ACHN (cell line): Measurements from ENCODE around the gene FADS3.
A peak's percentile ranks its signal among the peaks of the same experiment; 100 is the strongest.
"Not testable (repeated sequence)": the region's sequence is repeated elsewhere in the genome, so short reads cannot be mapped to it uniquely, and the experiment has no call there.

Source experiments
- DNase-seq: peaks from one replicate; pipeline ENCODE4 v3.0.0-alpha.2; 2015
- in situ Hi-C: cut with HindIII; loops from 2 replicates; pipeline ENCODE4 v1.10.0; 2017; ENCODE audit warnings: low sequenced_read_pairs, low pct_ligation_motif_present, low pct_unique_long_range_greater_than_20kb

FADS3 gene

GRCh38 chr11:61885784-61886580, 5.4 kb downstream of the FADS3 start:
- in situ Hi-C loops, result no loop called here
- no peak for DNase-seq

- DNase-seq, result no peak
- in situ Hi-C loops, result no loop called here
Measured at GRCh38 chr11:61885166-61885778, 6.1 kb downstream of the FADS3 start.

GRCh38 chr11:61883947-61884346, 7.4 kb downstream of the FADS3 start:
- DNase-seq, result no peak
- in situ Hi-C loops, result no loop called here

- in situ Hi-C loops, result no loop called here
- no peak for DNase-seq
Measured at GRCh38 chr11:61883327-61883726, 8.0 kb downstream of the FADS3 start.

GRCh38 chr11:61882879-61883278, 8.5 kb downstream of the FADS3 start:
- in situ Hi-C loops, result no loop called here
- no peak for DNase-seq

- in situ Hi-C loops, DNase-seq: not testable (repeated sequence)
Measured at GRCh38 chr11:61882267-61882666, 9.1 kb downstream of the FADS3 start.

- in situ Hi-C loops, result no loop called here
- DNase-seq, result no peak
Measured at GRCh38 chr11:61881397-61881796, 9.9 kb downstream of the FADS3 start.

GRCh38 chr11:61880454-61880853, 10.9 kb downstream of the FADS3 start:
- in situ Hi-C loops, result no loop called here
- no peak for DNase-seq

GRCh38 chr11:61880031-61880430, 11.3 kb downstream of the FADS3 start:
- in situ Hi-C loops, result no loop called here
- no peak for DNase-seq

GRCh38 chr11:61879152-61879551, 12.2 kb downstream of the FADS3 start:
- DNase-seq, result no peak
- in situ Hi-C loops, result no loop called here

- DNase-seq, result no peak
- in situ Hi-C loops, result no loop called here
Measured at GRCh38 chr11:61875698-61876097, 15.6 kb downstream of the FADS3 start.

- DNase-seq, result no peak
- in situ Hi-C loops, result no loop called here
Measured at GRCh38 chr11:61874853-61875252, 16.5 kb downstream of the FADS3 start.

- DNase-seq, result peak; percentile 16
Measured at GRCh38 chr11:61874377-61874809, 17.0 kb downstream of the FADS3 start.

GRCh38 chr11:61873588-61874376, 17.6 kb downstream of the FADS3 start:
- in situ Hi-C loops, result no loop called here

More at GRCh38 chr11:61874377-61874809, 17.0 kb downstream of the FADS3 start:
- in situ Hi-C loops, result no loop called here

GRCh38 chr11:61872935-61873565, 18.3 kb downstream of the FADS3 start:
- in situ Hi-C loops, result no loop called here
- DNase-seq, result no peak

More at GRCh38 chr11:61873588-61874376, 17.6 kb downstream of the FADS3 start:
- DNase-seq, result no peak

GRCh38 chr11:61871158-61871597, 20.2 kb downstream of the FADS3 start:
- in situ Hi-C loops, result no loop called here
- DNase-seq, result no peak

GRCh38 chr11:61870541-61871031, 20.8 kb downstream of the FADS3 start:
- no peak for DNase-seq
- in situ Hi-C loops, result no loop called here

GRCh38 chr11:61869708-61870451, 21.5 kb downstream of the FADS3 start:
- in situ Hi-C loops, result no loop called here
- no peak for DNase-seq
